A549 (cell line): Measurements from ENCODE around the gene TCF7L1. TPM values are rescaled to one million over a fixed set of nuclear protein-coding genes. Genes with fewer than 3 reads are reported as not detected.
A peak's percentile ranks its signal among the peaks of the same experiment; 100 is the strongest.

Experiments
- ATAC-seq, 2 experiments: fragments of 200-7000 bp in 1 of 2; fragments of >200 bp in 1 of 2; cut with Nextera tagmentation in 1 of 2; cut with Tn5 transposase in 1 of 2; 3 replicates each; pipeline versions ENCODE4 v1.8.0 to v1.9.1; 2018 to 2020; ENCODE audit warnings: mild to moderate bottlenecking in 1 of 2, moderate library complexity in 1 of 2
- CTCF ChIA-PET: fragments of 300-600 bp; sonication (Branson Sonifier 250); formaldehyde crosslinking; extraction: SDS; loops from one replicate; lab custom pipeline; 2021; ENCODE audit warnings: antibody characterized with exemption, inconsistent platforms; lab: Yijun Ruan, JAX
- POLR2A ChIA-PET: fragments of 350-600 bp; formaldehyde crosslinking; extraction: SDS; loops from one replicate; lab custom pipeline; 2021; ENCODE audit warnings: antibody characterized with exemption, inconsistent platforms; lab: Yijun Ruan, JAX
- DNase-seq, 2 experiments: peaks; one replicate each; pipeline versions ENCODE4 v3.0.0 to v3.0.0-alpha.2; 2011 to 2016; ENCODE audit warnings: low read depth in 1 of 2, low spot score in 1 of 2
- FAIRE-seq: peaks from 2 replicates; lab custom pipeline; 2011; peaks lifted over from hg19 to GRCh38; lab: Jason Lieb, UNC
- H3K27ac ChIP-seq, 2 experiments: fragments of >200 bp; sonication (Bioruptor Twin); formaldehyde crosslinking; 3 replicates each; pipeline ENCODE4 v1.5.1; 2016 to 2017
- H3K4me1 ChIP-seq: fragments of >200 bp; sonication (Bioruptor Twin); formaldehyde crosslinking; 3 replicates; pipeline ENCODE4 v1.6.1; 2016
- H3K4me2 ChIP-seq: fragments of >200 bp; sonication (Bioruptor Twin); formaldehyde crosslinking; 3 replicates; pipeline ENCODE4 v1.6.1; 2016
- H3K4me3 ChIP-seq: fragments of >200 bp; sonication (Bioruptor Twin); formaldehyde crosslinking; 3 replicates; pipeline ENCODE4 v1.5.1; 2016
- H3K9me3 ChIP-seq: fragments of >200 bp; sonication (Bioruptor Twin); formaldehyde crosslinking; 3 replicates; pipeline ENCODE4 v1.6.1; 2016
- ATOH8 ChIP-seq: fragments of 250-450 bp; sonication (Bioruptor Pico); IDR thresholded peaks from 2 replicates; pipeline ENCODE4 v1.5.0; 2020; ENCODE audit warnings: low read depth, mild to moderate bottlenecking, moderate library complexity
- CHD2 ChIP-seq: fragments of 150-350 bp; IDR thresholded peaks from 2 replicates; pipeline ENCODE4 v1.6.1; 2014; ENCODE audit warnings: low read length; ENCODE audit not compliant: partially characterized antibody
- CTCF ChIP-seq: fragments of >200 bp; sonication (Bioruptor Twin); formaldehyde crosslinking; IDR thresholded peaks from 3 replicates; pipeline ENCODE4 v1.5.1; 2016
- EP300 ChIP-seq, 2 experiments: fragments of >200 bp; sonication (Bioruptor Twin); formaldehyde crosslinking; IDR thresholded peaks; 2 replicates in 1 of 2; 3 replicates in 1 of 2; pipeline ENCODE4 v1.6.1; 2016 to 2017
- ESRRA ChIP-seq: fragments of 150-350 bp; IDR thresholded peaks from 2 replicates; pipeline ENCODE4 v1.6.1; 2014; ENCODE audit warnings: mild to moderate bottlenecking, low read length, borderline replicate concordance
- FOSL2 ChIP-seq, 2 experiments: fragments of 450-650 bp in 1 of 2; fragments of >200 bp in 1 of 2; sonication (Bioruptor Twin) in 1 of 2; formaldehyde crosslinking; IDR thresholded peaks; 2 replicates each; pipeline versions ENCODE4 v1.5.0 to v1.6.1; 2016 to 2020; ENCODE audit warnings: mild to moderate bottlenecking in 1 of 2, moderate library complexity in 1 of 2
- GATA3 ChIP-seq: IDR thresholded peaks from 2 replicates; pipeline ENCODE4 v1.6.1; 2012; ENCODE audit warnings: borderline replicate concordance
- KDM1A ChIP-seq: fragments of 200-600 bp; sonication (generic); IDR thresholded peaks from 2 replicates; pipeline ENCODE4 v1.6.1; 2016; ENCODE audit warnings: low read depth, mild to moderate bottlenecking
- MAX ChIP-seq: IDR thresholded peaks from 2 replicates; pipeline ENCODE4 v1.6.1; 2012
- MYC ChIP-seq: IDR thresholded peaks from 2 replicates; pipeline ENCODE4 v1.6.1; 2012; ENCODE audit warnings: mild to moderate bottlenecking, inconsistent platforms, low read length, improper control_type of control experiment, borderline replicate concordance
- NPAS2 ChIP-seq: fragments of 250-450 bp; sonication (Bioruptor Pico); IDR thresholded peaks from 2 replicates; pipeline ENCODE4 v1.8.0; 2022; ENCODE audit warnings: mild to moderate bottlenecking, moderate library complexity, borderline replicate concordance
- RARB ChIP-seq: fragments of 250-450 bp; sonication (Bioruptor Pico); IDR thresholded peaks from 2 replicates; pipeline ENCODE4 v1.8.0; 2021; ENCODE audit warnings: mild to moderate bottlenecking, moderate library complexity
- SREBF2 ChIP-seq: fragments of 450-650 bp; IDR thresholded peaks from 2 replicates; pipeline ENCODE4 v1.6.1; 2014; ENCODE audit warnings: mild to moderate bottlenecking, moderate library complexity
- USF2 ChIP-seq: fragments of 450-650 bp; IDR thresholded peaks from 2 replicates; pipeline ENCODE4 v1.6.1; 2014; ENCODE audit warnings: antibody characterized with exemption
- ZC3H11A ChIP-seq: fragments of 450-650 bp; IDR thresholded peaks from 2 replicates; pipeline ENCODE4 v1.6.1; 2014; ENCODE audit warnings: antibody characterized with exemption, mild to moderate bottlenecking
- ZFP36 ChIP-seq: fragments of 450-650 bp; IDR thresholded peaks from 2 replicates; pipeline ENCODE4 v1.6.1; 2014; ENCODE audit warnings: borderline replicate concordance; ENCODE audit not compliant: partially characterized antibody
- ZNF302 ChIP-seq: fragments of 250-450 bp; sonication (Bioruptor Pico); IDR thresholded peaks from 2 replicates; pipeline ENCODE4 v1.9.0; 2021; ENCODE audit warnings: inconsistent platforms, mild to moderate bottlenecking, moderate library complexity
- WGBS: methylation state at CpG from one replicate; pipeline ENCODE4 v1.1.6; 2017; ENCODE audit errors: missing lambda C conversion rate; 5-methylcytosine and 5-hydroxymethylcytosine counted together
- polyA plus RNA-seq, 4 experiments: library from polyadenylated mRNA; depleted of rRNA in 3 of 4; stranded (reverse); fragments of >200 nt; fragmentation: RNase III in 1 of 4; extraction: RNeasy Plus Mini Kit Qiagen cat#74134 plus additional on column Dnase treatment in 1 of 4; gene quantifications; 2 replicates in 3 of 4; 3 replicates in 1 of 4; pipeline ENCODE4 v1.2.3, GENCODE V29; 2011 to 2017
- TF ChIP-seq, protein P1 (sequence below): fragments of 250-450 bp; sonication (Bioruptor Pico); IDR thresholded peaks from 2 replicates; pipeline ENCODE4 v1.5.0; 2021; ENCODE audit warnings: mild to moderate bottlenecking, moderate library complexity, borderline replicate concordance
- TF ChIP-seq, protein P2 (sequence below): IDR thresholded peaks from 2 replicates; pipeline ENCODE4 v1.6.1; 2012; ENCODE audit warnings: low read depth, borderline replicate concordance
- TF ChIP-seq, protein P3 (sequence below): fragments of 200-600 bp; sonication (generic); IDR thresholded peaks from 2 replicates; pipeline ENCODE4 v1.6.1; 2016; ENCODE audit warnings: antibody characterized with exemption, mild to moderate bottlenecking, moderate library complexity

The TCF7L1 gene
- polyA plus RNA-seq, 2 of the 4 experiments (the other 2 are of a cell fraction), result 0.68 to 4.4 TPM

DNA sequence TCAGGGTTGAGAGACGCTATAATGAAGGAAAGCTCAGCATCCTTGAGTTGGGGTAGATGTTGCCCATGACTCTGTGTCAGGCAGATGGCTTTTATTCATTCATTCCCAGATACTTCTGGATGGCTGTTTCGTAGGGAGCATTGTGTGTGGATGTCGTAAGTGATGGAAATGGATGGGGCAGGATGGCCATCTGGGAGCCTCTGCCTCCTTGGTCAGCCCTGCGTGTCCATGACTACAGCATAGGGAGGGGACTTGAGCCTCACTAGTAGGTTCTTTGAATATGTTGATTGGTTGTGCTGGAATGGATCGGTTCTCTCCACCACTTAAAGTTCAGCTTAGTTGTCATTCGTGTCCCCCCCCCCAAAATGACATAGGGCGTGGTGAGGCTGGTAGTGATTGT lies 149.7 kb downstream of the TCF7L1 start:
- H3K27ac ChIP-seq, result no peak overlapping the region
- no peak for DNase-seq
- ATAC-seq, result no peak
- ChIA-PET POLR2A (no interaction called here), CTCF (interaction anchor here (0.6 to 11.8 kb wide), 12 partner anchors 10 to 357 kb away, joined by 3 to 376 read pairs (median 24); partner anchors contain the start of gene TCF7L1)
- no peaks in the 10 kb centered on the region for H3K9me3 ChIP-seq
- H3K4me2 ChIP-seq, result no peak overlapping the region
- H3K4me1 ChIP-seq, result peaks cover 15% of the 10 kb centered on the region
- TF ChIP-seq GATA3, result no peak
- TF ChIP-seq ZNF302, result no peak
- H3K4me3 ChIP-seq, result no peak overlapping the region
- no peak for FAIRE-seq
- WGBS, result 84% methylated on average over 7 of the region's 7 CpGs

GRCh38 chr2:85283641-85284040 lies 150.4 kb downstream of the TCF7L1 start:
- FAIRE-seq (no peak), ATAC-seq (no peak), DNase-seq (no peak)
- ChIA-PET CTCF (interaction anchor here (0.9 to 11.8 kb wide), 14 partner anchors 11 to 358 kb away, joined by 3 to 376 read pairs (median 18); partner anchors contain the start of gene TCF7L1), POLR2A (no interaction called here)
- Histone ChIP-seq H3K4me1 (peaks cover 22% of the 10 kb centered on the region), H3K4me2 (no peak overlapping the region), H3K4me3 (no peak overlapping the region), H3K9me3 (no peaks in the 10 kb centered on the region), H3K27ac (no peak overlapping the region)
- WGBS, result 84% methylated on average over 8 of the region's 8 CpGs
- TF ChIP-seq, protein P1, sequence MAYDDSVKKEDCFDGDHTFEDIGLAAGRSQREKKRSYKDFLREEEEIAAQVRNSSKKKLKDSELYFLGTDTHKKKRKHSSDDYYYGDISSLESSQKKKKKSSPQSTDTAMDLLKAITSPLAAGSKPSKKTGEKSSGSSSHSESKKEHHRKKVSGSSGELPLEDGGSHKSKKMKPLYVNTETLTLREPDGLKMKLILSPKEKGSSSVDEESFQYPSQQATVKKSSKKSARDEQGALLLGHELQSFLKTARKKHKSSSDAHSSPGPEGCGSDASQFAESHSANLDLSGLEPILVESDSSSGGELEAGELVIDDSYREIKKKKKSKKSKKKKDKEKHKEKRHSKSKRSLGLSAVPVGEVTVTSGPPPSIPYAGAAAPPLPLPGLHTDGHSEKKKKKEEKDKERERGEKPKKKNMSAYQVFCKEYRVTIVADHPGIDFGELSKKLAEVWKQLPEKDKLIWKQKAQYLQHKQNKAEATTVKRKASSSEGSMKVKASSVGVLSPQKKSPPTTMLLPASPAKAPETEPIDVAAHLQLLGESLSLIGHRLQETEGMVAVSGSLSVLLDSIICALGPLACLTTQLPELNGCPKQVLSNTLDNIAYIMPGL, result no peak
- TF ChIP-seq ZC3H11A (no peak), NPAS2 (no peak), MYC (no peak), ATOH8 (CRISPR knock-in tag) (no peak), EP300 (IDR thresholded peaks at IDR 0.05) (no peak), FOSL2 (IDR thresholded peaks at IDR 0.05) (no peak), FOSL2 (CRISPR knock-in tag; IDR thresholded peaks at IDR 0.05) (no peak), RARB (CRISPR knock-in tag) (no peak), CHD2 (no peak), CTCF (no peak), ZFP36 (no peak)
- TF ChIP-seq, all 56 proteins: peak for 0

DNA sequence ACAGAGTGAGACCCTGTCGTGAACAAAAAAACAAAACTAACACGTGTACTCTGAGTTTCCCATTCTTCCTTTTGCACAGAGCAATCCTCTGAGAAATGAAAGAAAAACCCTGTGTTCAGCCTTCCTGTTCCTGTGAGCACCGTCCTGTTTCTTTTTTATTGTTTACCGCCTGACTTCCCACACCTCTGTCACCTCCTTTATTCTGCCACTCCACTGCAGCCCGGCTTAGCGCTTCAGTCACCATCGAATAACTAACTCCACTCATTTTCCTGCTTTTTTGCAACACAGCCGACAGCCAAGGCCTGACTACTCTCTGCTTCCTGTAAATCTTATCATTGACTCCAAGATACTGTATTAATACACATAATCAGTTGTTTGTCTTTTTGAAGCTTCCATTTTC lies 153.7 kb downstream of the TCF7L1 start:
- H3K4me2 ChIP-seq, result no peak overlapping the region
- POLR2A ChIA-PET, result interaction anchor here (1.4 kb wide), 1 partner anchor 361 kb away, joined by 5 read pairs; no protein-coding TSS in a partner anchor
- no peak for FAIRE-seq
- DNase-seq, result no peak
- H3K4me3 ChIP-seq, result no peak overlapping the region
- peak overlapping the region in 1 of 2 experiments; percentile 6; a peak in 1 of 6 replicates for H3K27ac ChIP-seq
- no peak for TF ChIP-seq SREBF2
- TF ChIP-seq, protein P2, sequence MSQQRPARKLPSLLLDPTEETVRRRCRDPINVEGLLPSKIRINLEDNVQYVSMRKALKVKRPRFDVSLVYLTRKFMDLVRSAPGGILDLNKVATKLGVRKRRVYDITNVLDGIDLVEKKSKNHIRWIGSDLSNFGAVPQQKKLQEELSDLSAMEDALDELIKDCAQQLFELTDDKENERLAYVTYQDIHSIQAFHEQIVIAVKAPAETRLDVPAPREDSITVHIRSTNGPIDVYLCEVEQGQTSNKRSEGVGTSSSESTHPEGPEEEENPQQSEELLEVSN, result no peak
- TF ChIP-seq KDM1A, result no peak
- TF ChIP-seq MAX, result no peak
- TF ChIP-seq USF2, result no peak
- TF ChIP-seq, protein P3, sequence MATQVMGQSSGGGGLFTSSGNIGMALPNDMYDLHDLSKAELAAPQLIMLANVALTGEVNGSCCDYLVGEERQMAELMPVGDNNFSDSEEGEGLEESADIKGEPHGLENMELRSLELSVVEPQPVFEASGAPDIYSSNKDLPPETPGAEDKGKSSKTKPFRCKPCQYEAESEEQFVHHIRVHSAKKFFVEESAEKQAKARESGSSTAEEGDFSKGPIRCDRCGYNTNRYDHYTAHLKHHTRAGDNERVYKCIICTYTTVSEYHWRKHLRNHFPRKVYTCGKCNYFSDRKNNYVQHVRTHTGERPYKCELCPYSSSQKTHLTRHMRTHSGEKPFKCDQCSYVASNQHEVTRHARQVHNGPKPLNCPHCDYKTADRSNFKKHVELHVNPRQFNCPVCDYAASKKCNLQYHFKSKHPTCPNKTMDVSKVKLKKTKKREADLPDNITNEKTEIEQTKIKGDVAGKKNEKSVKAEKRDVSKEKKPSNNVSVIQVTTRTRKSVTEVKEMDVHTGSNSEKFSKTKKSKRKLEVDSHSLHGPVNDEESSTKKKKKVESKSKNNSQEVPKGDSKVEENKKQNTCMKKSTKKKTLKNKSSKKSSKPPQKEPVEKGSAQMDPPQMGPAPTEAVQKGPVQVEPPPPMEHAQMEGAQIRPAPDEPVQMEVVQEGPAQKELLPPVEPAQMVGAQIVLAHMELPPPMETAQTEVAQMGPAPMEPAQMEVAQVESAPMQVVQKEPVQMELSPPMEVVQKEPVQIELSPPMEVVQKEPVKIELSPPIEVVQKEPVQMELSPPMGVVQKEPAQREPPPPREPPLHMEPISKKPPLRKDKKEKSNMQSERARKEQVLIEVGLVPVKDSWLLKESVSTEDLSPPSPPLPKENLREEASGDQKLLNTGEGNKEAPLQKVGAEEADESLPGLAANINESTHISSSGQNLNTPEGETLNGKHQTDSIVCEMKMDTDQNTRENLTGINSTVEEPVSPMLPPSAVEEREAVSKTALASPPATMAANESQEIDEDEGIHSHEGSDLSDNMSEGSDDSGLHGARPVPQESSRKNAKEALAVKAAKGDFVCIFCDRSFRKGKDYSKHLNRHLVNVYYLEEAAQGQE, result no peak
- no peak for TF ChIP-seq ESRRA
- no peak for TF ChIP-seq CHD2
- no peak for TF ChIP-seq NPAS2
- TF ChIP-seq ZFP36, result no peak
- TF ChIP-seq, all 56 proteins: peak for 0
- peaks cover 31% of the 10 kb centered on the region for H3K4me1 ChIP-seq
- H3K9me3 ChIP-seq, result no peaks in the 10 kb centered on the region
- no peak for ATAC-seq
- 88% methylated on average over 8 of the region's 8 CpGs for WGBS
- CTCF ChIA-PET, result interaction anchor here (0.6 to 11.8 kb wide), 18 partner anchors 8 to 361 kb away, joined by 3 to 376 read pairs (median 12); partner anchors contain the start of gene TCF7L1
